Measurements from ENCODE around the gene FAM117A. TPM values are rescaled to one million over a fixed set of nuclear protein-coding genes. Genes with fewer than 3 reads are reported as not detected.

Gene FAM117A
- total and polyA plus RNA-seq, 2 donors (not counting 3 experiments of a cell fraction or from before 2014, with no cell fraction given), result 12.2 to 24.1 TPM

DNA sequence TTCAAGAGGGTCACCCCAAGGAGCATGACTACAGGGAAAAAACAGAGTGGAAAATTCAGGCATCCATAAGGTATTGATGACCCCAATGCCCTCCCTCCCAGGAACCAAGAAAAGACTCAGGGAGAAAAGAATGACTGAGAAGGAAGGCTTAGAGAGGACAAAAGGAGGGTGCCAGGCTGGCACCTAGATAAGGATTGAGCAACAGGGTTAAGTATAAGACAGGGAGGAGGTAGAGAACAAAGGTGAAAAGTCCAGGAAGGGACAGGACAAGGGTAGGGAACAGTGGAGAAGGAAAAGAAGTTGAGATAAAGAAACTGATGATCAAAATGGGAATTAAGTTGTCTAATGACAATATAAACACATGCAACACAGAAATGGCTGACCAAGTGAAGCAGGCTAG, 58.7 kb downstream of the FAM117A start:
- BruUV-seq (replicated peaks), result no TSS peak
- CTCF ChIA-PET, result interaction anchor here (1.7 to 24.3 kb wide), 3 partner anchors 135 to 293 kb away, joined by 4 to 786 read pairs (median 19); partner anchors contain the start of gene NXPH3
- Histone ChIP-seq H3K4me3 (replicated peaks in 1 of 3; ENCODE audit: insufficient read depth in 1 of 3, low read depth in 1 of 3, low read length in 3 of 3) (no peak overlapping the region), H2AFZ (ENCODE audit: low read depth, low read length) (no peak overlapping the region), H3K27ac (ENCODE audit: insufficient read depth, low read depth, low read length) (no peak overlapping the region), H3K36me3 (ENCODE audit: control insufficient read depth in 2 of 2, extremely low read depth in 1 of 2, insufficient read depth in 2 of 2, low read length in 2 of 2) (peaks cover 24 to 38% of the 10 kb centered on the region in 2 experiments), H3K79me2 (ENCODE audit: control insufficient read depth, insufficient read depth, low read length) (peaks cover 13% of the 10 kb centered on the region), H3K9me3 (replicated peaks; ENCODE audit: control insufficient read depth, insufficient read depth, low read length) (no peaks in the 10 kb centered on the region), H3K9ac (replicated peaks; ENCODE audit: extremely low read depth, insufficient read depth, low read length) (no peak overlapping the region), H3K4me2 (ENCODE audit: insufficient read depth, low read length) (no peak overlapping the region), H3K4me1 (ENCODE audit: control insufficient read depth, extremely low read depth, insufficient read depth, low read length) (peaks cover 22% of the 10 kb centered on the region), H3K27me3 (ENCODE audit: control insufficient read depth in 2 of 2, insufficient read depth in 2 of 2, low read length in 2 of 2) (no peaks in the 10 kb centered on the region), H4K20me1 (replicated peaks; ENCODE audit: control insufficient read depth, extremely low read depth, insufficient read depth, low read length) (no peaks in the 10 kb centered on the region), H3K9me1 (replicated peaks; ENCODE audit: control insufficient read depth, extremely low read depth, insufficient read depth, low read length) (no peaks in the 10 kb centered on the region)
- POLR2A ChIA-PET, result no interaction called here
- no peak for DNase-seq (ENCODE audit: low read depth, low spot score)
- TF ChIP-seq CTCF (IDR thresholded peaks at IDR 0.05; ENCODE audit: extremely low read depth in 1 of 2, insufficient read depth in 1 of 2, low read depth in 1 of 2, low read length in 2 of 2) (no peak), FOS (IDR thresholded peaks at IDR 0.05; ENCODE audit: borderline replicate concordance, insufficient read depth, low read length) (no peak), MYC (IDR thresholded peaks at IDR 0.05; ENCODE audit: low read depth, low read length) (no peak), POLR2AphosphoS5 (IDR thresholded peaks at IDR 0.05; ENCODE audit: insufficient read depth, low read depth, low read length) (no peak), GATA2 (IDR thresholded peaks at IDR 0.05; ENCODE audit: insufficient read depth, insufficient read length, low read depth, low read length) (no peak), EZH2 (IDR thresholded peaks at IDR 0.05; ENCODE audit: borderline replicate concordance, low read depth, low read length, severe bottlenecking) (no peak), JUN (IDR thresholded peaks at IDR 0.05; ENCODE audit: borderline replicate concordance, insufficient read depth, insufficient read length, low read depth) (no peak), POLR2A (IDR thresholded peaks at IDR 0.05; ENCODE audit: low read depth, low read length) (no peak), MAX (IDR thresholded peaks at IDR 0.05; ENCODE audit: insufficient read depth, insufficient read length) (no peak)
- intact Hi-C loops (cut with micrococcal nuclease) (no loop called here), dilution Hi-C loops (cut with MboI; ENCODE audit: extremely low pct_ligation_motif_present, low sequenced_read_pairs) (no loop called here)
- no peak for FAIRE-seq

Data from endothelial cell of umbilical vein (primary cell).